Putamen (tissue), 1 donor: ENCODE data around the gene CPPED1.
"Not testable (repeated sequence)": the region's sequence is repeated elsewhere in the genome, so short reads cannot be mapped to it uniquely, and the experiment has no call there.

Experiments
- DNase-seq: peaks from one replicate; pipeline ENCODE4 v3.0.0-alpha.2; 2016; ENCODE audit warnings: low spot score

Gene CPPED1

DNA sequence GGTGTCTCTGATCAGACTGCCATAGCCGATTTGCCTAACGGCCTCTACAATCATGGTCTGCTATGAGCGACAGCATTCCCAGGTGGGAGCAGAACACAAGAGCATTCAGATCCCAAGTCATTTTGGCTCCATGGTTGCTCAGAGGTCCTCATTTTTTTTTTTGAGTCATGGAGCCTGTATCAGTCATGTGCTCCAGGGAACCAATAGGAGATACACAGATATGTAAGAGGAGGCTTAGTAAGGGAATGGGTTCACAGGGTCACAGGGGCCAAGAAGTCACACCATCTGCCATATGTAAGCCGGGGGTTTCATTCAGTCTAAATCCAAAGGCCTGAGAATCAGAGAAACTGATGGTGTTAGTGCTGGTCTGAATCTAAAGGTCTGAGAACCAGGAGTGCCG is 36.8 kb downstream of the CPPED1 start:
- DNase-seq, result no peak

DNA sequence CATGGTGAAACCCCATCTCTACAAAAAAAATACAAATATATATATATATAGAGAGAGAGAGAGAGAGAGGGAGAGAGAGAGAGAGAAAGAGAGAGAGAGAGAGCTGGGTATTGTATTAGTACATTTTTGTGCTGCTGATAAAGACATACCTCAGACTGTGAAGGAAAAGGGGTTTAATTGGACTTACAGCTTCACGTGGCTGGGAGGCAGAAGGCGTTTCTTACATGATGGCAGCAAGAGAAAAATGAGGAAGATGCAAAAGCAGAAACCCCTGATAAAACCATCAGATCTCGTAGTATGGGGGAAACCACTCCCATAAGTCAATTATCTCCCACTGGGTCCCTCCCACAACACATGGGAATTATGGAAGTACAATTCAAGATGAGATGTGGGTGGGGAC is 37.5 kb downstream of the CPPED1 start:
- DNase-seq, result not testable (repeated sequence)

DNA sequence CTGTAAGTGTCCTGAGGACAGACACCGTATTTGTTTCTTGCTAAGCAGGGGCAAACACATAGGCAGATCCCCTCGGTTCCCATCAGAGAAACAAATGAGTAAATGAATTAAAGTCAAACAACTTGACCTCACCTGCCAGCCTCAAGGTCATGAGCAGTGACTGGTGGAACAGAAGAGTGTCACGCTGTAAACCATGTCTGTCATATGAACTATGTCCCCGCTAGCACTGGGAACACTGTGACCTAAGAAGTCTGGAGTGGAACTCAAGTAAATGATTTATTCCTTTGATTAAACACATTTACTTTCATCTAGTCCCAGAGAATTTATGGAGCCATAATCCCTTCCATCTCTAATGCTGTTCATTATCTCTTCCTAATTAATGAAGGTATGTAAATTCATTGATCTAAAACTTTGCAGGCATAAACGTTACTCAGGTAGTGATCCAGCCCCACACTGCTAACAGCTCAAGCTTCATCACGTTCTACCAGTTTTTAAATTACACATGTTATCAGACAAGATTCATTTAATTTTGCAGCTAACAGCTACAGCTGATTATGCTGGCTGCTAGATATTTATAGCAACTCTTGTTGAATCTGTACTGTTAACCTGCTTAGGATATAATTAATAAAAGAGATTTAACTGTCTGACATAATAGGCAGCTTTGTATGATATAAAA is 38.7 kb downstream of the CPPED1 start:
- DNase-seq, result no peak

DNA sequence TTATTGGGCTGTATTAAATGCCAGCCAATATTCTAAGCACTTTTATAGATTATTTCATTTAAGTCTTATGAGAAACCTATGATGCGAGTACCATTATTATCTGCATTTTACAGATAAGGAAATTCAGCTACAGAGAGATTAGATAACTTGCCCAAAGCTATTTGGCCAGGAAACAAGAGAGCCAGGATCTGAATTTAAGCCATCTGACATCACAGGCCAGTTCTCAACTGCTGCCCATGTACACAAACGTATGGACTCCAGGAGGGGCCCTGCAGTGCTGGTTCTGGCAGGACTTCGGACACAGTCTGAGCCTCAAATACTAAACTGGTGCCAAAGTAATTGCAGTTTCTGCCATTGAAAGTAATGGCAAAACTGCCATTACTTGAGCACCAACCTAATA is 40.2 kb downstream of the CPPED1 start:
- no peak for DNase-seq

DNA sequence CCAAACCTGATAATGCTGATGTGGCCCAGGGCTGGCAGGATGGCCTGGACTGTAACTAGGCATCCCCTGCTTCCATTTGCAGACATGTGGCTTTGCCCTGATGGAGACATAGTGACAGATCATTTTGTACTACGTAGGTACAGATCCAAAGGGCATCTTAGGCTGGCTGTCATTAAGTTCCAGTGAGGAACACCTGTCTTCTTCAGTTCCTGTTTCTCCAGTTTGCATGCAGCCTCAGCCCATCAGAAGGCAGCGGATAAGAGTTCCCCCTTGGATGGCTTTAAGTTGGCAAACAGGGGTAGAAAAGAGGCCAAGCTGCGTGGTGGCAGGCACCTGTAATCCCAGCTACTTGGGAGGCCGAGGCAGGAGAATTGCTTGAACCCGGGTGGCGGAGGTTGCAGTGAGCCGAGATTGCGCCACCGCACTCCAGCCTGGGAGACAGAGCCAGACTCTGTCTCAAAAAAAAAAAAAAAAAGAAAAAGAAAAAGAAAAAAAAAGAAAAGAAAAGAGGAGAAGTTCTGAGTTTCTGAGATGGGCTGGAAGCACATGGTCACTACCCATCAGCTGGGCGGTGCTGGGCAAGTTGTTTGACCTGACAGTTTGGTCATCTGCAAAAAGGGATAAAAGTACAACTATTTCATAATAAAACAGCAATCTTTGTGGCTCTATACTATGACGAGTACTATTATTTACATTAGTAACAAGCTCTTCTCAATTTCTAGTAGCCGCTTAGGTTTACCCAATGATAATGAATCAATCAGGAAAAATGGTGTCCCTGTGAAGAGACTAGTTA is 42.7 kb downstream of the CPPED1 start:
- DNase-seq, result no peak

DNA sequence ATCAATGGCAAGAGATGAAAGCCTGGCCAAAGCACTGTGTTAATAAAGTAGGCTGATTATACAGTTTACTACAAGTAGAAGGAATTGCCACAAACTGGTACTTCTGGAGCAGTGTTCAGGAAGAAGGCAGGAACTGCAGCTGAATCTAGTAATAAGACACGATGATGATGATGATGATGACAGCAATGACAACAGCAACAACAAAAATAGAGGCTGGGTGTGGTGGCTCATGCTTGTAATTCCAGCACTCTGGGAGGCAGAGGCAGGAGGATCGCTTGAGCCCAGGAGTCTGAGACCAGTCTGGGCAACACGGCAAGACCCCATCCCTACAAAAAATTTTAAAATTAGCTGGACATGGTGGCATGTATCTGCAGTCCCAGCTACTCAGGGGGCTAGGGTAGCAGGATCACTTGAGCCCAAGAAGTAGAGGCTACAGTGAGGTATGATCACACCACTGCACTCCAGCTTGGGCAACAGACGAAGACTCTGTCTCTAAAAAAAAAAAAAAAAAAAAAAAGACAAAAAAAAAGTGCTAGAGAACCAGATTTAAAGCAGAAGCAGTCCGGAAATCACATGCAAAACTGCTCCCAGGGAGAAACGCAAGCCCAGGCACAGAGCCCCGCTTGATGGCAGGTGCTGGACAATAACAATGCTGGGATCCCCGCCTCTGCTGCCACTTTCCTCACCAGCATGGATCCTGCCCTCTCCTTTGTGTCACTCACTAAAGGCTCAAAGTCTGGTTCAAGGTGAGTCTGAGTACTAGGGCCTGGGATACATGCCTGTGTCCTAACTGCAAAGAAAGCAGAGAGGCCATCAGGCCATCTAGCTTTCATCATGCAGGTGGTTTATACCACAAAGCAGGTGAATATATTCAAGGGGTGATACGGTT is 44.8 kb downstream of the CPPED1 start:
- no peak for DNase-seq

DNA sequence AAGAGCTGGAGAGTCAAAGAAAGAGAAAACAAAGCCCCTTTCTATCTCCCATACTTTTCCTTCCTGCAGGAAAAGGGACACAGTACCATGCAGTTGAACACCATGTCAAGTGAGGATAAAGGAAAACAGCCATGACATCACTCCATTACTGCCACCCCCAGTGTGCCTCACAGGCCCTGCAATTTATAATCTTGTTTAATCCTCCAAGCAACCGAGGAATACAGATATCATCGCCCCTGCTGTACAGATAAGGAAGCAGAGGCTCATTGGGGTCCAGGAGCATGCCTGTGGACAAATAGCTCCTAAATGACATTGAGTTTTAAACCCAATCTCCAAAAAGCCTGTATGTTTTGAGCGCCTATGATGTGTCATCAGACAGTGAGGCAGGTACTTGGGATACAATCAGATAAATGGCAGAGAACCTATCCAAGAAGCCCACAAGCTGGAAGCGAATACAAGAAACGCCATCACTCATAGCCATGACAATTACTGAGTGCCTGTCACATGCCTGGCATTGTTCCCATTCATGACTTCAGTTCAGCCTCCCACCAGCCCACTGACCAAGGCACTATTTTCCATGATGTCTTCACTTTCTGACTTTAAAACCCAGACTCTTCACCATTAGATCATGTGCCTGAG is 45.5 kb downstream of the CPPED1 start:
- DNase-seq, result peak; percentile 39

DNA sequence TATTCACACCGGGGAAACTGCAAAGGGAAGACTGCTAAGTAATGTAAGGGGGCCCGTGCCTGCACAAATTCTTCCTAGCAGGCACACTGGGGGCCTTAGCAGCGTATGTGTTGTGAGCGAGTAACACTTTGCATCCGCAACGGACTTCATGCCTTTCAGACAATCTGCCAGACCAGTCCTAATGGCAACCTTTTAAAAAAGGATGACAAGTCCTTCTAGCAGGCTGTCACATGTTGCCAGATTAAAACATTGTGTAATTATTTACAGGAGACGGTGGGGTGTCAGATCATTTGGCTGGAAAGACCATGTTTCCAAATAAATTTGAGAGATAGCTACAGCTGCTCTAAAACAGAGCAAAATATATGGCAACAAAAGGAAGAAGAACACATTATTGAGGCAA is 46.1 kb downstream of the CPPED1 start:
- DNase-seq, result no peak

DNA sequence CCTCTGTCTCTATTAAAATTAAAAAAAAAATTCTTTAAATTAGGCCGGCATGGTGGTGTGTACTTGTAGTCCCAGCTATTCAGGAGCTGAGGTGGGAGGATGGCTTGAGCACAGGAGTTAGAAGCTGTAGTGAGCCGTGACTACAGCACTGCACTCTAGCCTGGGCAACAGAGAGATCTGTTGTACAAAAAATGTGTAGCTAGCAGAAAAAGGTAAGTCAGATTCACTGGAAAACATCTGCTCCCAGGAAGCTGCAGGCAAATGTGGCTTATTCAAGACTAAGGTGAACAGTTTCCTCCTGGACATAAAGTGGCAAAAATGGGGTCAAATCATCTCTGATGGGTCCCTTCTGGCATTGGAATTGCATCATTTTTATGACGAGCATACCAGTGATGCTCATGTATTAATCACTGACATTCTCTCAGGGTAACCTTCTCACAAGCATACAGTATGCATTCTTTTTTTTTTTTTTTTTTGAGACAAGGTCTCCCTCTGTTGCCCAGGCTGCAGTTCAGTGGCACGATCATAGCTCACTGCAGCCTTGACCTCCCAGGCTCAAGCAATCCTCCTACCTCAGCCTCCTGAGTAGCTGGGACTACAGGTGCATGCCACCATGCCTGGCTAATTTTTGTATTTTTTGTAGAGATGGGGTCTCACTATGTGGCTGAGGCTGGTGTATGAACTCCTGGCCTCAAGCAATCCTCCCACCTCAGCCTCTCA is 48.7 kb downstream of the CPPED1 start:
- DNase-seq, result no peak

DNA sequence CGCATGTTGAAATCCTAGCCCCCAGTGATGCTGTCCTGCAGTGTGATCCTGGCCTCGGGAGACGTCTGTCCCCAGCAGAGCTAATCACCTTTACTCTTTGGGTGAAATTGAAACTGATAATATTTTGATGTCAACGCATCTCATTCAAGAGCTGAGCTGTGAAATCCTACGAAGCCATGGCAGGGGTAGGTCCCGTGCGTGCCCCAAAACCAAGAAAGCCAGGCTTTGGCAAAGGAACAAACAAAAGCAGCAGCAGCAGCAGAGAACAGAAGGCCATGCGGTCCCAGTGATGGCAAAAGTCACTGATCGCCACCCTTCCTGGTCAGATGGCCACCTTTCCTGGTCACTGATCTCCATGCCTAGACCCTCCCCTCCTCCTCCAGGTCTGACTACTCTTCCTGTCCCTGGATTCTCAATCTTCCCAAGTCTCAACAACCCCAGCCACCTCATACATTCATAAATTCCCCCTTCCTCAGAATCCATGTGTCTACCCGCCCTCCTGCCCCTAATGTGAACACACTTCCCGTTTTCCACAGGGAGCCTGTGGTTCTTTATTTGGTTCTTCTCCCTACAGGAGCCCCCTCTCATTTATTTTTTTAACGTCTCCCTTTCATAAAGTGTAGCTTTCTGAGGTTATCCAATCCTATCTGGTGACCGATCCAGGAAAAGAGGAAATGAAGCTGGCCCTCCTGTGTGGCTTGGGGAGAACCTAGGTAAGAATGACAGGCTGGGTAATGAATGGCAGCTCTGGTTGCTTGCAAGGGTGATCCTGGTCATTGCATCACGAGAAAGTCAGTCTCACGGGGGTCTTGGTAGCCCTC is 50.3 kb downstream of the CPPED1 start:
- no peak for DNase-seq

DNA sequence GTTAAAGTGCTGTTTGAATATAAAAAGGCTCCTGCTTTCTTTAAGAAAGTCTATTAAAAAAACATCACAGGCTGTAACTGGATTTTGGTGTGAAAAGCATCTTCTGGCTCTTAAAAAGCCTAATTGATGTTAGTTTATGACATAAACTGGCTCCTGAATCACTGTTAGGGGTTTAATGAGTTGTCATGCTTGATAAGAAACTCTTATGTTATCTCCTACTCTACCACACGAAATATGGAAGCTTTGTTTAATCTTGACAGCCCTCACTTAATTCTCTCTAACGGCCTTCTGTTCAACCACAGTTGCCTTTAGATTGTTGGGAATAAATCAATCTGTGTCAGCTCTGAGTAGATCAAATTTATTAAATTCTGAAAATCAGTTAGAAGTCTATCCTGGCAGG is 51.5 kb downstream of the CPPED1 start:
- DNase-seq, result no peak

DNA sequence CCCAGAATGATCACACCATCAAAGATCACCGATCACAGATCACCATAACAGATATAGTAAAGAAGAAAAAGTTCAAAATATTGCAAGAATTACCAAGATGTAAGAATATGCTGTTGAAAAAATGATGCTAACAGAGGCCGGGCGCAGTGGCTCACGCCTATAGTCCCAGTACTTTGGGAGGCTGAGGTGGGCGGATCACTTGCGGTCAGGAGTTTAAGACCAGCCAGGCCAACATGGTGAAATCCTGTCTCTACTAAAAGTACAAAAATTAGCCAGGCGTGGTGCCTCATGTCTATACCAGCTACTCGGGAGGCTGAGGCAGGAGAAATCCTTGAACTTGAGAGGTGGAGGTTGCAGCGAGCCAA is 53.2 kb downstream of the CPPED1 start:
- no peak for DNase-seq

DNA sequence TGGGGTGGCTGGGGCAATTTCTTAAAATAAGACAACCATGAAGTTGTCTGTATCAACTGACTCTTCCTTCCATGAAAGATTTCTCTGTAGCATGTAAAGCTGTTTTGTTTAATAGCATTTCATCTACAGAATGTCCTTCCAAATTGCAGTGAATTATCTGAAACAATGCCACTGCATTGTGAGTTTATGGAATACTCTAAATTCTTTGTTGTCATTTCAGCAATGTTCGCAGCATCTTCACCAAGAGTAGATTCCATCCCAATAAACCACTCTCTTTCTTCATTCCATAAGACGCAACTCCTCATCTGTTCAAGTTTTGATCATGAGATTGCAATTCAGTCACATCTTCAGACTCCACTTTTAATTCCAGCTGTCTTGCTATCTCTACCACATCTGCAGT is 54.6 kb downstream of the CPPED1 start:
- no peak for DNase-seq

DNA sequence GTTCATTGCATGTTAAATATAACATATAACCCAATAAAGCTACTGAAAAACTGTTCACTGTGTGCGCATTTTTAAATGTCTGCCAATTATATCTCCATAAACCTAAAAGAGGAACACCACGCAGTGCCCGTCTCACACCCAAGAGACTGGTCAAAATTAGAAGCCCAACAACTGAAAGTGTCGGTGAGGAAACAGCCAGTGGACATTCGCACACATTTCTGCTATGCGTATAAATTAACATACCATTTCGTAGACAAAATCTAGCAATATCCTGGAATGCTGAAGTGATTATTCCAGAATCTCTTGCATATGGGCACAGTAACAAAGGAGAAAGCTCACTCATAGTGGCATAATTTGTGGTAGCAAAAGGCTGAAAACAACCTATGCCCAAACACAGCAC is 55.9 kb downstream of the CPPED1 start:
- no peak for DNase-seq

DNA sequence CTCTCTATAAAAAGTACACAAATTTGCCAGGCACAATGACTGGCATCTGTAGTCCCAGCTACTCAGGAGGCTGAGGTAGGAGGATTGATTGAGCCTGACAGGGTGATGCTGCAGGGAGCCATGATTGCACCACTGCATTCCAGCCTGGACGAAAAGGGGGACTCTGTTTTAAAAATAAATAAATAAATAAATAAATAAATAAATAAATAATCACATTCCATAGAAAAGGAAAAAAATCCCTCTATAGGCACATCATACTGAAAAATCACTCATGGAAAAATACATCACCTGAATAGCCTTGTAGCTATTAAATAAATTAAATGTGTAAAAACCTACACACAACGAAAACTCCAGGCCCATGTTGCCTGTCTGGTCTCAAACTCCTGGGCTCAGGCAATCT is 56.4 kb downstream of the CPPED1 start:
- no peak for DNase-seq

DNA sequence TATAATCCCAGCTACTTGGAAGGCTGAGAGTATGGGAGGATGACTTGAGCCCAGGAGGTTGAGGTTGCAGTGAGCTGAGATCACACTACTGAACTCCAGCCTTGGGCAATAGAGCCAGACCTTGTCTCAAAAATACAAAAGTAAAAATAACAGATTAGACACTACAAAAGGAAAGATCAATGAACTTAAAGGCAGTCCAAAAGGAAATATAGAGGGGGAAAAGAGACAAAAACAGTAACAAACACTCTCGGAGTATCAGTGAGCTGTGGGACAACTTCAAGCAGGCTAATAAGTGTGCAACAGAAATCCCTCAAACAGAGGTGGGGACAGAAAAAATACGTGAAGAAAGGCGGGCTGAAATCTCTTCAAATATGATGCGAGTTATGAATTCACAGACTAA is 58.8 kb downstream of the CPPED1 start:
- DNase-seq, result no peak

DNA sequence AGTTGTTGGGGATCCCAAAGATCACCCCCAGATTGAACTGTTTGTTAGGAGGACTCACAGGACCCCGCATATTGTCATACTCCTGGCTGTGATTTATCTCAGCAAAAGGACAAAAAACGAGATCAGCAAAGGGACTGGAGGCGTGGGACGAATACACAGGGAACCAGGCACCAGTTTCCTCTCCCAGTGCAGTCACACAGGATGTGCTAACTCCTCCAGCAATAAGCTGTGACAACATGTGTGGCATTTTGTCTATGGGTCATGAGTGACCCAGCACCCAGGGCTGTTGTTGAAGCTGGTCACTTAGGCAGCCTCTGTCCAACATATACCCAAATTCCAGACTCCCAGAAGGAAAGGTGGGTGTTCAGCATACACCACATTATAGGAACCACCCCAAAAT is 60.9 kb downstream of the CPPED1 start:
- DNase-seq, result no peak

DNA sequence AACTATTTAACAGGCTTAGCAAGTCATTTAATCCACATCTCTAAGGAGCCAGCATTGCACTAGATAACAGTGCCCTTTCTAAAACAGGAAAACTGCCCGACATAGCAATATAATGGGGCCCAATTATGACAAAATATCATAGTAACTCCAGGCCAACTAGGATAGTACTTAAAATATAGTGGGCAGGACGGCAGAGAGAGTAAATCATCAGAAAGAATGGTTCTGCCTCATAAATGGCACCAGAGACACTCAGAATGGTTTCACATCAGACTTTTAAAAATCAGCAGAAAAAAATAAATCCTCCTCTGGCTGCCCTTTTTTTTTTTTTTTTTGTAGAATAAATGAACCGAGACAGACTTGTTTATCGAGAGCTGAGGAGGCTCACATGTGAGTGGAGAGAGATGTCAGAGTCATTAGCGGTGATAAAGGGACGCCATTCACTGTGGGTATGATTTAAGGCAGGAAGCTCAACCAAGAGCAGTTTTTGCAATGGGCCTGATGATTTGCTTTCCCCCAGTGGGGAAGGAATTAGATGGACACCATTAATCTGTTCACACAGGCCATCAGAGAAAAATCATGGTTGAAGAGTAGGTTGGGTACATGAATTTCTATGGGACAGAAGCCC is 62.6 kb downstream of the CPPED1 start:
- no peak for DNase-seq

DNA sequence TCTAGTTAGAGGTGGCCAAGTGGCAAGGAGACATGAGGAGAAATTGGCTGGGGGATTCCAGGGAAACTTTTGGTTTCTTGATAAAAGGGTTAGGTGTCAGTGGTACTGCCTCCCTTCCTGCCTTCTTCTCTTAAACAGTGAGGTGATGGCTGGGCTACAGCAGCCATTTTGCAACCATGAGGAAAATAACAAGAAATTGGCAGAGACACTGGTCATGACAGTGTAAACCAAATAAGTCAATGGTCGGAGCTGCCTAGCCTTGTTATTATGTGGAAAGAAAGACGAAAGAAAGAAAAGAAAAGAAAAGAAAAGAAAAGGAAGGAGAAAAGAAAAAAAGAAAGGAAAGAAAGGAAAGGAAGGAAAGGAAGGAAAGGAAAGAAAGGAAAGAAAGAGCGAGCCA is 63.9 kb downstream of the CPPED1 start:
- no peak for DNase-seq

DNA sequence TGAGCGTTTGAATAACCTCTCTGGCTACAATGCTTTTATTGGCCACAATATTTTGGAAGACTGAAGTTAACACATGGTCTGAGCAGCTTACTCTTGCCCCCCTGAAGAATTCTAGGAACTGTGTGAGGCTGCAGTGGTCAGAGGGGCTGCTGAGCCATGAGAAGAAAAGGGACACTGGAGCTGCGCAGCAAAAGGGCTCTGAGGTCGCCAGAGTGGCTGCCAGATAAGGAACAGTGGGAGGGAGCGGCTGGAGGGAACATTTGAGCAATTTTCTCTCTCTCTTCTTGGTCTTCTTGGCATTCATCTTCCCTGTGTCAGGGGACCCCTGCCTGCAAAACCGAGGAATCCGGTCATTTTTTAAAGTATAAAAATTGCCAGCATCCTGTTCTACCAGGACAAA is 66.1 kb downstream of the CPPED1 start:
- no peak for DNase-seq
